ENCODE measurements around the gene EML6. TPM values are rescaled to one million over a fixed set of nuclear protein-coding genes. Genes with fewer than 3 reads are reported as not detected.

The EML6 gene
- total RNA-seq, 4 donors from 2014 or later: 1.2 to 4.4 (median 3.1) TPM

GRCh38 chr2:54768772-54769428 is 45.4 kb downstream of the EML6 start:
- intact Hi-C loops (cut with DNase I): no loop called here
- TF ChIP-seq POLR2A (IDR thresholded peaks at IDR 0.05): no peak
- TF ChIP-seq CTCF (IDR thresholded peaks at IDR 0.05): no peak
- no peak overlapping the region for H3K27ac ChIP-seq
- no peaks in the 10 kb centered on the region for H3K27me3 ChIP-seq
- WGBS, 2 donors: 16 to 54% methylated on average over 1 of the region's 1 CpG
- H3K4me1 ChIP-seq: peaks cover 0 to 21% (median 5%) of the 10 kb centered on the region in 3 donors
- H3K9me3 ChIP-seq: no peaks in the 10 kb centered on the region
- H3K36me3 ChIP-seq: no peaks in the 10 kb centered on the region
- DNase-seq: no peak
- H3K4me3 ChIP-seq: no peak overlapping the region

GRCh38 chr2:54770211-54770610 is 46.7 kb downstream of the EML6 start:
- Histone ChIP-seq H3K36me3 (no peaks in the 10 kb centered on the region), H3K27me3 (no peaks in the 10 kb centered on the region), H3K4me1 (peaks cover 0 to 21% (median 5%) of the 10 kb centered on the region in 3 donors), H3K27ac (no peak overlapping the region), H3K4me3 (no peak overlapping the region), H3K9me3 (peaks cover 0 to 5% (median 3%) of the 10 kb centered on the region in 3 donors)
- WGBS, 2 donors: 89 to 94% methylated on average over 2 of the region's 2 CpGs
- no peak for DNase-seq
- intact Hi-C loops (cut with DNase I): no loop called here
- TF ChIP-seq POLR2A (IDR thresholded peaks at IDR 0.05): no peak
- TF ChIP-seq CTCF (IDR thresholded peaks at IDR 0.05): no peak

GRCh38 chr2:54770676-54771075 is 47.2 kb downstream of the EML6 start:
- intact Hi-C loops (cut with DNase I): no loop called here
- H3K4me3 ChIP-seq: no peak overlapping the region
- no peak overlapping the region for H3K27ac ChIP-seq
- no peak for TF ChIP-seq POLR2A (IDR thresholded peaks at IDR 0.05)
- TF ChIP-seq CTCF (IDR thresholded peaks at IDR 0.05): no peak
- WGBS, 2 donors: 93 to 97% methylated on average over 3 of the region's 3 CpGs
- H3K9me3 ChIP-seq: peaks cover 0 to 10% (median 7%) of the 10 kb centered on the region in 3 donors
- no peak for DNase-seq
- no peaks in the 10 kb centered on the region for H3K36me3 ChIP-seq
- H3K27me3 ChIP-seq: no peaks in the 10 kb centered on the region
- peaks cover 0 to 21% (median 5%) of the 10 kb centered on the region in 3 donors for H3K4me1 ChIP-seq

GRCh38 chr2:54771166-54771885 is 47.9 kb downstream of the EML6 start:
- Histone ChIP-seq H3K36me3 (no peaks in the 10 kb centered on the region), H3K27me3 (no peaks in the 10 kb centered on the region), H3K4me3 (no peak overlapping the region), H3K27ac (peak overlapping the region in 1 of 4 donors; percentile 12), H3K4me1 (peaks cover 0 to 21% (median 5%) of the 10 kb centered on the region in 3 donors), H3K9me3 (peaks cover 0 to 16% (median 7%) of the 10 kb centered on the region in 3 donors)
- WGBS, 2 donors: 62 to 71% methylated on average over 10 of the region's 10 CpGs
- TF ChIP-seq POLR2A (IDR thresholded peaks at IDR 0.05) (no peak), CTCF (IDR thresholded peaks at IDR 0.05) (no peak)
- intact Hi-C loops (cut with DNase I): no loop called here
- DNase-seq: no peak

GRCh38 chr2:54772110-54772509 is 48.6 kb downstream of the EML6 start:
- Histone ChIP-seq H3K9me3 (peaks cover 0 to 16% (median 7%) of the 10 kb centered on the region in 3 donors), H3K27me3 (no peaks in the 10 kb centered on the region), H3K4me3 (no peak overlapping the region), H3K4me1 (peaks cover 0 to 21% (median 5%) of the 10 kb centered on the region in 3 donors), H3K36me3 (no peaks in the 10 kb centered on the region), H3K27ac (peak overlapping the region in 2 of 4 donors; percentile 12 to 59)
- TF ChIP-seq CTCF (IDR thresholded peaks at IDR 0.05) (no peak), POLR2A (IDR thresholded peaks at IDR 0.05) (no peak)
- DNase-seq: no peak
- WGBS, 2 donors: 25 to 49% methylated on average over 3 of the region's 3 CpGs
- intact Hi-C loops (cut with DNase I): no loop called here
